B cell (primary cell): ENCODE data around the gene GNG7. TPM values are rescaled to one million over a fixed set of nuclear protein-coding genes. Genes with fewer than 3 reads are reported as not detected.
"Not testable (repeated sequence)": the region's sequence is repeated elsewhere in the genome, so short reads cannot be mapped to it uniquely, and the experiment has no call there.

ENCODE experiments used
- ATAC-seq: fragments of 200-7000 bp; cut with Tn5 transposase; one replicate; pipeline ENCODE4 v1.10.0; 2021; ENCODE audit warnings: low read depth, mild to moderate bottlenecking, moderate number of reproducible peaks, moderate library complexity
- CTCF ChIA-PET: fragments of 350-600 bp; sonication (Branson Sonifier 250); formaldehyde crosslinking; loops from one replicate; lab custom pipeline; 2021; ENCODE audit warnings: antibody characterized with exemption, inconsistent platforms; lab: Charles Lee
- POLR2A ChIA-PET: fragments of 350-600 bp; sonication (Branson Sonifier 250); formaldehyde crosslinking; loops from one replicate; lab custom pipeline; 2021; ENCODE audit warnings: antibody characterized with exemption; lab: Charles Lee
- DNase-seq: peaks from one replicate; pipeline ENCODE4 v3.0.0; 2013
- H2AFZ ChIP-seq: 2 replicates; pipeline ENCODE4 v1.6.1; 2012; ENCODE audit warnings: mild to moderate bottlenecking, low read depth, low read length; ENCODE audit not compliant: insufficient read depth, poor library complexity, severe bottlenecking
- H3K27ac ChIP-seq, 2 donors: 1 replicate in 1 of 2; 2 replicates in 1 of 2; pipeline ENCODE4 v1.5.1; 2012 to 2013; ENCODE audit warnings: low read length in 2 of 2, mild to moderate bottlenecking in 2 of 2, moderate library complexity in 1 of 2
- H3K27me3 ChIP-seq, 4 experiments: fragments of 200-600 bp in 1 of 4; sonication (generic) in 1 of 4; replicated peaks in 1 of 4; 1 replicate in 2 of 4; 2 replicates in 2 of 4; pipeline versions ENCODE4 v1.6.1 to v1.7.0; 2013 to 2016; ENCODE audit warnings: low read length in 3 of 4, mild to moderate bottlenecking in 2 of 4, mixed read lengths in 1 of 4, moderate library complexity in 1 of 4; ENCODE audit not compliant: insufficient read depth in 4 of 4, control insufficient read depth in 3 of 4; ENCODE audit errors: control extremely low read depth in 1 of 4
- H3K36me3 ChIP-seq, 2 experiments: replicated peaks in 1 of 2; 1 replicate in 1 of 2; 2 replicates in 1 of 2; pipeline versions ENCODE4 v1.6.1 to v1.7.1; 2013; ENCODE audit warnings: low read length in 1 of 2; ENCODE audit not compliant: insufficient read depth in 2 of 2, control insufficient read depth in 1 of 2; ENCODE audit errors: control extremely low read depth in 1 of 2, extremely low read depth in 1 of 2
- H3K4me1 ChIP-seq, 2 donors: fragments of 200-600 bp in 1 of 2; sonication (generic) in 1 of 2; 1 replicate in 1 of 2; 2 replicates in 1 of 2; pipeline versions ENCODE4 v1.5.1 to v1.6.1; 2013 to 2017; ENCODE audit warnings: low read length in 2 of 2; ENCODE audit not compliant: control insufficient read depth in 2 of 2, insufficient read depth in 2 of 2
- H3K4me2 ChIP-seq: replicated peaks from 2 replicates; pipeline ENCODE3; 2012; ENCODE audit warnings: mild to moderate bottlenecking, low read depth, low read length; ENCODE audit not compliant: poor library complexity, severe bottlenecking
- H3K4me3 ChIP-seq, 5 experiments: fragments of 200-600 bp in 1 of 5; sonication (generic) in 1 of 5; 1 replicate in 3 of 5; 2 replicates in 2 of 5; pipeline versions ENCODE4 v1.5.1 to v1.7.0; 2011 to 2016; ENCODE audit warnings: low read length in 4 of 5, mild to moderate bottlenecking in 4 of 5, low read depth in 2 of 5, control low read depth in 1 of 5, moderate library complexity in 1 of 5; ENCODE audit not compliant: insufficient read depth in 1 of 5; ENCODE audit errors: control extremely low read depth in 1 of 5, extremely low read depth in 1 of 5
- H3K79me2 ChIP-seq: fragments of 200-600 bp; sonication (generic); one replicate; pipeline ENCODE4 v1.6.0; 2016; ENCODE audit warnings: low read length; ENCODE audit not compliant: control insufficient read depth, insufficient read depth
- H3K9ac ChIP-seq: fragments of 200-600 bp; sonication (generic); 2 replicates; pipeline ENCODE4 v1.6.1; 2017; ENCODE audit warnings: mild to moderate bottlenecking, low read length, moderate library complexity
- H3K9me3 ChIP-seq, 3 donors: one replicate each; pipeline versions ENCODE4 v1.6.1 to v1.7.1; 2013; ENCODE audit warnings: low read length in 2 of 3; ENCODE audit not compliant: control insufficient read depth in 2 of 3, insufficient read depth in 1 of 3; ENCODE audit errors: control extremely low read depth in 1 of 3
- H4K20me1 ChIP-seq: 2 replicates; pipeline ENCODE4 v1.6.0; 2012; ENCODE audit warnings: mild to moderate bottlenecking, low read length; ENCODE audit not compliant: insufficient read depth, control insufficient read depth, poor library complexity, severe bottlenecking
- H3K27ac Mint-ChIP-seq: one replicate; pipeline ENCODE4 v1.8.0; 2021; ENCODE audit warnings: mixed read lengths
- H3K27me3 Mint-ChIP-seq: one replicate; pipeline ENCODE4 v1.8.0; 2021; ENCODE audit warnings: mixed read lengths
- H3K4me1 Mint-ChIP-seq: one replicate; pipeline ENCODE4 v1.8.0; 2021; ENCODE audit warnings: mixed read lengths
- H3K4me3 Mint-ChIP-seq: one replicate; pipeline ENCODE4 v1.8.0; 2021; ENCODE audit warnings: mixed read lengths
- H3K9me3 Mint-ChIP-seq: one replicate; pipeline ENCODE4 v1.8.0; 2022; ENCODE audit warnings: mixed read lengths; ENCODE audit not compliant: insufficient read depth
- CTCF ChIP-seq: fragments of 200-600 bp; IDR thresholded peaks from one replicate; pipeline ENCODE4 v1.8.0; 2022; ENCODE audit warnings: antibody characterized with exemption, mild to moderate bottlenecking
- EZH2 ChIP-seq: IDR thresholded peaks from 2 replicates; pipeline ENCODE4 v1.6.1; 2012; ENCODE audit warnings: borderline replicate concordance, low read depth, mild to moderate bottlenecking, moderate library complexity, low read length; ENCODE audit not compliant: insufficient read depth, poor library complexity, severe bottlenecking
- WGBS: methylation state at CpG from one replicate; pipeline ENCODE4 v1.1.5; 2013; ENCODE audit warnings: missing lambda C conversion rate; ENCODE audit not compliant: insufficient coverage; 5-methylcytosine and 5-hydroxymethylcytosine counted together
- intact Hi-C: fragments of 100-400 bp; cut with micrococcal nuclease; formaldehyde crosslinking; loops from one replicate; pipeline ENCODE4 v1.10.0; 2022
- polyA plus RNA-seq: library from polyadenylated mRNA; depleted of rRNA; stranded (reverse); fragments of >200 nt; gene quantifications from 2 replicates; pipeline ENCODE4 v1.2.3, GENCODE V29; 2012
- total RNA-seq, 2 donors: library from RNA; stranded (reverse); fragments of 120-200 nt in 1 of 2; gene quantifications; 1 replicate in 1 of 2; 2 replicates in 1 of 2; pipeline versions ENCODE4 v1.2.3 to v1.2.4, GENCODE V29; 2013 to 2022

GNG7 gene
- total and polyA plus RNA-seq, 2 donors (not counting 1 experiment from before 2014, with no cell fraction given), result 76.3 to 153 TPM

GRCh38 chr19:2546128-2547032 lies 156.1 kb downstream of the GNG7 start:
- ATAC-seq, result no peak
- H3K4me3 Mint-ChIP-seq, result no peak overlapping the region
- no peak for DNase-seq
- no peak overlapping the region for H2AFZ ChIP-seq
- peaks cover 35% of the 10 kb centered on the region for H3K4me1 Mint-ChIP-seq
- peaks cover 96% of the 10 kb centered on the region for H4K20me1 ChIP-seq
- no peaks in the 10 kb centered on the region for H3K27me3 Mint-ChIP-seq
- H3K4me3 ChIP-seq, result no peak overlapping the region
- 87% methylated on average over 45 of the region's 50 CpGs for WGBS
- intact Hi-C loops, result loop anchor here (10.0 kb wide), 1 partner anchor 48 kb away; no protein-coding TSS in a partner anchor
- peaks cover 88% of the 10 kb centered on the region for H3K79me2 ChIP-seq
- peaks cover 0 to 4% (median 0%) of the 10 kb centered on the region in 3 donors for H3K9me3 ChIP-seq
- TF ChIP-seq CTCF (no peak), EZH2 (no peak)
- H3K27ac ChIP-seq, result no peak overlapping the region
- peaks cover 6 to 21% of the 10 kb centered on the region in 2 experiments for H3K36me3 ChIP-seq
- H3K9ac ChIP-seq, result no peak overlapping the region
- ChIA-PET CTCF (no interaction called here), POLR2A (interaction anchor here (1.0 to 5.1 kb wide), 2 partner anchors 10 to 70 kb away, joined by 3 to 18 read pairs; partner anchors contain the start of gene GADD45B)
- peak overlapping the region; percentile 12 for H3K4me2 ChIP-seq
- peaks cover 19 to 24% of the 10 kb centered on the region in 2 donors for H3K4me1 ChIP-seq
- H3K27ac Mint-ChIP-seq, result no peak overlapping the region
- no peaks in the 10 kb centered on the region for H3K9me3 Mint-ChIP-seq
- H3K27me3 ChIP-seq, result no peaks in the 10 kb centered on the region

GRCh38 chr19:2545416-2546127 lies 156.9 kb downstream of the GNG7 start:
- not testable (repeated sequence) for ATAC-seq, H2AFZ ChIP-seq, H3K27me3 ChIP-seq, H3K9me3 Mint-ChIP-seq, H3K4me3 ChIP-seq, H3K9ac ChIP-seq, H3K27me3 Mint-ChIP-seq, H3K9me3 ChIP-seq, DNase-seq, H3K27ac ChIP-seq
- H3K4me1 Mint-ChIP-seq, result peaks cover 32% of the 10 kb centered on the region
- intact Hi-C loops, result loop anchor here (10.0 kb wide), 1 partner anchor 49 kb away; no protein-coding TSS in a partner anchor
- peak overlapping the region; percentile 65 for H3K4me3 Mint-ChIP-seq
- Histone ChIP-seq H4K20me1 (peaks cover 96% of the 10 kb centered on the region), H3K4me1 (peaks cover 19 to 24% of the 10 kb centered on the region in 2 donors), H3K4me2 (peak overlapping the region; percentile 12), H3K79me2 (peaks cover 88% of the 10 kb centered on the region), H3K36me3 (peaks cover 6 to 22% of the 10 kb centered on the region in 2 experiments)
- ChIA-PET CTCF (interaction anchor here (0.5 to 4.1 kb wide), 3 partner anchors 65 to 253 kb away, joined by 3 to 18 read pairs (median 18); partner anchors contain the start of gene GADD45B), POLR2A (interaction anchor here (1.3 to 5.1 kb wide), 3 partner anchors 51 to 69 kb away, joined by 3 to 18 read pairs (median 4); partner anchors contain the start of gene GADD45B)
- 91% methylated on average over 8 of the region's 20 CpGs for WGBS
- H3K27ac Mint-ChIP-seq, result peak overlapping the region; percentile 26
